Measurements from ENCODE around the gene TSPEAR.

DNA sequence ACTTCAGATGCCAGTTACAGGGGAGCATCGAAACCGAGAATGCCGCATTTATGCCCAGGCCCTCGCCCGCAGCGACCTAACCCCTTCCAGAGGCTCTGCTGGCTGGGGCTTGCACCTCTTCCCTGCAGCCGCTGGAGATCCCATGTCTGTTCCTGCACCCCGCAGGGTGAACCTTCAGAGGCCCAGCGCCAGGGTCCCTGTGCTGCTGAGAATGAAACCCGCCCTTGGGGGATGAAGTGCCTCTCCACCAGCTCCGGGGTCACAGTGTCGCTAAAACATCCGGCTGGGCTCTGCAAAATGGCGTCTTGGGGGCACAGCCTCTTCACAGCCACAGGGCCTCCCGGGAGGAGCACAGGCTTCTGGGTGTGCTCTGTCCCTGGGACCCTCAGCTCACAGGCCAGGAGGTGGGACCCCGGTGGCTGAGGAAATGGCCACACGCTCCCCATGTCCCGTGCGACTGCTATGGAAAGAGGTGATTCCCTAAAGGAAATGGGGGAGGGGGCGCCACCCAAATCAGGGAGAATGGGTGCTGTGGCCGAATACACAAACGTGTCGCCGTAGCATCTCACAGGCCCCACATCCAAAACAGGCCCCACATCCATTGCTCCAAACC lies 39.9 kb upstream of the TSPEAR start:
- TF ChIP-seq CTCF (IDR thresholded peaks at IDR 0.05) (no peak), POLR2A (IDR thresholded peaks at IDR 0.05; ENCODE audit: low read depth) (no peak)
